ENCODE results near the gene NNAT.
"Not testable (repeated sequence)": the region's sequence is repeated elsewhere in the genome, so short reads cannot be mapped to it uniquely, and the experiment has no call there.

The NNAT gene

GRCh38 chr20:37542281-37542680, 21.2 kb downstream of the NNAT start:
- no peak for DNase-seq

GRCh38 chr20:37543828-37544227, 22.8 kb downstream of the NNAT start:
- DNase-seq = no peak

GRCh38 chr20:37544386-37544785, 23.3 kb downstream of the NNAT start:
- DNase-seq = no peak

GRCh38 chr20:37545516-37545915, 24.5 kb downstream of the NNAT start:
- no peak for DNase-seq

- no peak for DNase-seq
Measured at GRCh38 chr20:37547912-37548311, 26.9 kb downstream of the NNAT start.

GRCh38 chr20:37550101-37550920, 29.3 kb downstream of the NNAT start:
- not testable (repeated sequence) for DNase-seq

GRCh38 chr20:37551660-37552059, 30.6 kb downstream of the NNAT start:
- not testable (repeated sequence) for DNase-seq

GRCh38 chr20:37552415-37552814, 31.4 kb downstream of the NNAT start:
- DNase-seq = no peak

- DNase-seq = not testable (repeated sequence)
Measured at GRCh38 chr20:37554721-37555298, 33.8 kb downstream of the NNAT start.

- DNase-seq = no peak
Measured at GRCh38 chr20:37556538-37556937, 35.5 kb downstream of the NNAT start.

- no peak for DNase-seq
Measured at GRCh38 chr20:37558306-37558705, 37.3 kb downstream of the NNAT start.

- no peak for DNase-seq
Measured at GRCh38 chr20:37558779-37559178, 37.7 kb downstream of the NNAT start.

GRCh38 chr20:37559312-37560027, 38.4 kb downstream of the NNAT start:
- DNase-seq = no peak

GRCh38 chr20:37560629-37561028, 39.6 kb downstream of the NNAT start:
- DNase-seq = no peak

- no peak for DNase-seq
Measured at GRCh38 chr20:37562695-37563480, 41.8 kb downstream of the NNAT start.

GRCh38 chr20:37564016-37564387, 43.0 kb downstream of the NNAT start:
- DNase-seq = no peak

- peak; percentile 47 for DNase-seq
Measured at GRCh38 chr20:37564388-37565133, 43.5 kb downstream of the NNAT start.

GRCh38 chr20:37565134-37565811, 44.2 kb downstream of the NNAT start:
- no peak for DNase-seq

- no peak for DNase-seq
Measured at GRCh38 chr20:37566590-37567330, 45.7 kb downstream of the NNAT start.

- no peak for DNase-seq
Measured at GRCh38 chr20:37567331-37567665, 46.2 kb downstream of the NNAT start.
